ENCODE results near the gene AEBP1. TPM values are rescaled to one million over a fixed set of nuclear protein-coding genes. Genes with fewer than 3 reads are reported as not detected.

AEBP1 gene
- total and polyA plus RNA-seq, 8 donors, result 5.1 to 49.3 (median 17.5) TPM

GRCh38 chr7:44063894-44064651 lies 40.1 kb upstream of the AEBP1 start:
- no peaks in the 10 kb centered on the region for H3K27me3 ChIP-seq
- H3K27ac ChIP-seq, result no peak overlapping the region
- DNase-seq (peak in 2 of 6 donors; percentile 53 to 63), ATAC-seq (peak in 1 of 4 donors; percentile 1), FAIRE-seq (no peak)
- no peak overlapping the region for H3K4me3 ChIP-seq
- H3K4me1 ChIP-seq, result peaks cover 0 to 13% (median 9%) of the 10 kb centered on the region in 3 donors
- peaks cover 0 to 16% (median 14%) of the 10 kb centered on the region in 3 donors for H3K36me3 ChIP-seq
- intact Hi-C loops (cut with DNase I), result no loop called here
- H3K9me3 ChIP-seq, result no peaks in the 10 kb centered on the region
- WGBS, 2 donors, result 60 to 62% methylated on average over 16 of the region's 16 CpGs
- TF ChIP-seq CTCF (IDR thresholded peaks at IDR 0.05), result no peak

- H3K27ac ChIP-seq, result no peak overlapping the region
- no peaks in the 10 kb centered on the region for H3K27me3 ChIP-seq
- peaks cover 0 to 13% (median 9%) of the 10 kb centered on the region in 3 donors for H3K4me1 ChIP-seq
- ATAC-seq, result peak; percentile 19 to 79 (median 47)
- intact Hi-C loops (cut with DNase I), result no loop called here
- no peak for TF ChIP-seq CTCF (IDR thresholded peaks at IDR 0.05)
- H3K9me3 ChIP-seq, result no peaks in the 10 kb centered on the region
- no peak overlapping the region for H3K4me3 ChIP-seq
- peaks cover 0 to 7% (median 6%) of the 10 kb centered on the region in 3 donors for H3K36me3 ChIP-seq
- WGBS, 2 donors, result 13 to 20% methylated on average over 27 to 33 of the region's 33 CpGs
- no peak for FAIRE-seq
- DNase-seq, result peak in 2 of 6 donors; percentile 62 to 79
Measured at GRCh38 chr7:44064791-44065430, 39.2 kb upstream of the AEBP1 start.

GRCh38 chr7:44065431-44066110 lies 38.6 kb upstream of the AEBP1 start, which contains the start of gene PGAM2:
Gene PGAM2, minus strand, starts transcription at chr7:44065567. Its CDS starts 38 bp downstream, at chr7:44065529.
- DNase-seq, result peak in 3 of 6 donors; percentile 60 to 78 (median 60)
- FAIRE-seq, result no peak
- 22 to 27% methylated on average over 14 of the region's 14 CpGs for WGBS, 2 donors
- Histone ChIP-seq H3K27me3 (no peaks in the 10 kb centered on the region), H3K4me3 (no peak within 1 kb of the TSS), H3K9me3 (no peaks in the 10 kb centered on the region), H3K27ac (no peak within 1 kb of the TSS), H3K4me1 (peaks cover 0 to 13% (median 9%) of the 10 kb centered on the region in 3 donors), H3K36me3 (peaks cover 0 to 5% (median under 1%) of the 10 kb centered on the region in 3 donors)
- no peak for TF ChIP-seq CTCF (IDR thresholded peaks at IDR 0.05)
- intact Hi-C loops (cut with DNase I), result no loop called here
- ATAC-seq, result peak; percentile 29 to 51 (median 34)

GRCh38 chr7:44066111-44066460 lies 38.1 kb upstream of the AEBP1 start:
- no peak overlapping the region for H3K27ac ChIP-seq
- no peaks in the 10 kb centered on the region for H3K27me3 ChIP-seq
- FAIRE-seq, result no peak
- H3K4me1 ChIP-seq, result peaks cover 0 to 13% (median 9%) of the 10 kb centered on the region in 3 donors
- no peaks in the 10 kb centered on the region for H3K9me3 ChIP-seq
- H3K4me3 ChIP-seq, result no peak overlapping the region
- 46 to 57% methylated on average over 5 to 6 of the region's 6 CpGs for WGBS, 2 donors
- TF ChIP-seq CTCF (IDR thresholded peaks at IDR 0.05), result no peak
- no peaks in the 10 kb centered on the region for H3K36me3 ChIP-seq
- intact Hi-C loops (cut with DNase I), result no loop called here
- no peak for ATAC-seq
- DNase-seq, result no peak

Data from pancreas (tissue), 10 donors.